HCT116 (cell line): ENCODE data around the gene NAGK.
"Not testable (repeated sequence)": the region's sequence is repeated elsewhere in the genome, so short reads cannot be mapped to it uniquely, and the experiment has no call there.

Source experiments
- EZH2 ChIP-seq: fragments of 200-600 bp; sonication (generic); IDR thresholded peaks from 2 replicates; pipeline ENCODE4 v1.6.1; 2017; ENCODE audit warnings: antibody characterized with exemption, mixed run types
- JUND ChIP-seq: IDR thresholded peaks from 2 replicates; pipeline ENCODE4 v1.6.1; 2012
- POLR2A ChIP-seq: IDR thresholded peaks from 2 replicates; pipeline ENCODE4 v1.7.0; 2011; ENCODE audit warnings: borderline replicate concordance; ENCODE audit not compliant: insufficient read depth, insufficient read length; ENCODE audit errors: extremely low read depth
- POLR2AphosphoS5 ChIP-seq: IDR thresholded peaks from 2 replicates; pipeline ENCODE4 v1.6.1; 2011; ENCODE audit warnings: mild to moderate bottlenecking, low read depth, low read length, moderate library complexity
- TF ChIP-seq, protein P1 (sequence below): IDR thresholded peaks from 2 replicates; pipeline ENCODE4 v1.6.1; 2012
- TF ChIP-seq, protein P2 (sequence below), 3 experiments: fragments of 200-600 bp in 1 of 3; sonication (generic) in 1 of 3; IDR thresholded peaks in 2 of 3; conservative IDR thresholded peaks in 1 of 3; 2 replicates each; pipeline ENCODE4 v1.5.1; 2012 to 2017; ENCODE audit warnings: low read depth in 2 of 3, low read length in 2 of 3, antibody characterized with exemption in 1 of 3, borderline replicate concordance in 1 of 3, control low read depth in 1 of 3, mild to moderate bottlenecking in 1 of 3, mixed read lengths in 1 of 3, mixed run types in 1 of 3, moderate library complexity in 1 of 3; ENCODE audit not compliant: insufficient read depth in 1 of 3
- TF ChIP-seq, protein P3 (sequence below): IDR thresholded peaks from 2 replicates; pipeline ENCODE4 v1.6.1; 2012; ENCODE audit warnings: low read depth

DNA sequence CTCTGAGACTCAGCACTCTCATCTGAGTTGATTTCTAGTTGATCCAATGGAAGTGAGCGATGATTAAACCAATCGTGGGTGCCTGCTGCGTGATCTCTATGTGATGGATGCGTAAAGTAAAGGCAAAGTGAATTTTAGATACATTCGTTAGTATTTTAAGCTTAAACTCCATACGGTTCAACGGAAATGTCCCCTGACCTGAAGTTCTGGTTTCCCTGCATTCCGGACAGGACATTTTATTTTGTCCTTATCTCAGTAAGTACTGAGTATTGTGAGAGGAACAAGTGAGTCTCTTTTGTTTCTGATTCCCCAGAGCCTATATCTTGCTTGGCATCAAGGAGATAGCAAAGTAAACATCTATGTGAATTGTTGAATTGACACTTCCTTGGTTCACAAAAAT lies 32.2 kb upstream of the NAGK start:
- TF ChIP-seq, protein P1, sequence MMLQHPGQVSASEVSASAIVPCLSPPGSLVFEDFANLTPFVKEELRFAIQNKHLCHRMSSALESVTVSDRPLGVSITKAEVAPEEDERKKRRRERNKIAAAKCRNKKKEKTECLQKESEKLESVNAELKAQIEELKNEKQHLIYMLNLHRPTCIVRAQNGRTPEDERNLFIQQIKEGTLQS: not testable (repeated sequence)
- TF ChIP-seq EZH2, POLR2AphosphoS5, POLR2A, JUND: not testable (repeated sequence)
- TF ChIP-seq, protein P2, sequence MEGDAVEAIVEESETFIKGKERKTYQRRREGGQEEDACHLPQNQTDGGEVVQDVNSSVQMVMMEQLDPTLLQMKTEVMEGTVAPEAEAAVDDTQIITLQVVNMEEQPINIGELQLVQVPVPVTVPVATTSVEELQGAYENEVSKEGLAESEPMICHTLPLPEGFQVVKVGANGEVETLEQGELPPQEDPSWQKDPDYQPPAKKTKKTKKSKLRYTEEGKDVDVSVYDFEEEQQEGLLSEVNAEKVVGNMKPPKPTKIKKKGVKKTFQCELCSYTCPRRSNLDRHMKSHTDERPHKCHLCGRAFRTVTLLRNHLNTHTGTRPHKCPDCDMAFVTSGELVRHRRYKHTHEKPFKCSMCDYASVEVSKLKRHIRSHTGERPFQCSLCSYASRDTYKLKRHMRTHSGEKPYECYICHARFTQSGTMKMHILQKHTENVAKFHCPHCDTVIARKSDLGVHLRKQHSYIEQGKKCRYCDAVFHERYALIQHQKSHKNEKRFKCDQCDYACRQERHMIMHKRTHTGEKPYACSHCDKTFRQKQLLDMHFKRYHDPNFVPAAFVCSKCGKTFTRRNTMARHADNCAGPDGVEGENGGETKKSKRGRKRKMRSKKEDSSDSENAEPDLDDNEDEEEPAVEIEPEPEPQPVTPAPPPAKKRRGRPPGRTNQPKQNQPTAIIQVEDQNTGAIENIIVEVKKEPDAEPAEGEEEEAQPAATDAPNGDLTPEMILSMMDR (IDR thresholded peaks at IDR 0.05 in 2 of 3, conservative IDR thresholded peaks at IDR 0.05 in 1 of 3; ENCODE audit: borderline replicate concordance in 1 of 3, insufficient read depth in 1 of 3, low read depth in 2 of 3, low read length in 2 of 3): not testable (repeated sequence)
- TF ChIP-seq, protein P3, sequence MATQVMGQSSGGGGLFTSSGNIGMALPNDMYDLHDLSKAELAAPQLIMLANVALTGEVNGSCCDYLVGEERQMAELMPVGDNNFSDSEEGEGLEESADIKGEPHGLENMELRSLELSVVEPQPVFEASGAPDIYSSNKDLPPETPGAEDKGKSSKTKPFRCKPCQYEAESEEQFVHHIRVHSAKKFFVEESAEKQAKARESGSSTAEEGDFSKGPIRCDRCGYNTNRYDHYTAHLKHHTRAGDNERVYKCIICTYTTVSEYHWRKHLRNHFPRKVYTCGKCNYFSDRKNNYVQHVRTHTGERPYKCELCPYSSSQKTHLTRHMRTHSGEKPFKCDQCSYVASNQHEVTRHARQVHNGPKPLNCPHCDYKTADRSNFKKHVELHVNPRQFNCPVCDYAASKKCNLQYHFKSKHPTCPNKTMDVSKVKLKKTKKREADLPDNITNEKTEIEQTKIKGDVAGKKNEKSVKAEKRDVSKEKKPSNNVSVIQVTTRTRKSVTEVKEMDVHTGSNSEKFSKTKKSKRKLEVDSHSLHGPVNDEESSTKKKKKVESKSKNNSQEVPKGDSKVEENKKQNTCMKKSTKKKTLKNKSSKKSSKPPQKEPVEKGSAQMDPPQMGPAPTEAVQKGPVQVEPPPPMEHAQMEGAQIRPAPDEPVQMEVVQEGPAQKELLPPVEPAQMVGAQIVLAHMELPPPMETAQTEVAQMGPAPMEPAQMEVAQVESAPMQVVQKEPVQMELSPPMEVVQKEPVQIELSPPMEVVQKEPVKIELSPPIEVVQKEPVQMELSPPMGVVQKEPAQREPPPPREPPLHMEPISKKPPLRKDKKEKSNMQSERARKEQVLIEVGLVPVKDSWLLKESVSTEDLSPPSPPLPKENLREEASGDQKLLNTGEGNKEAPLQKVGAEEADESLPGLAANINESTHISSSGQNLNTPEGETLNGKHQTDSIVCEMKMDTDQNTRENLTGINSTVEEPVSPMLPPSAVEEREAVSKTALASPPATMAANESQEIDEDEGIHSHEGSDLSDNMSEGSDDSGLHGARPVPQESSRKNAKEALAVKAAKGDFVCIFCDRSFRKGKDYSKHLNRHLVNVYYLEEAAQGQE: not testable (repeated sequence)
